Dermis microvascular lymphatic vessel endothelial cell (primary cell): Measurements from ENCODE around the gene RGS11. TPM values are rescaled to one million over a fixed set of nuclear protein-coding genes. Genes with fewer than 3 reads are reported as not detected.

Source experiments
- DNase-seq, 2 donors: peaks; one replicate each; pipeline versions ENCODE4 v3.0.0 to v3.0.0-alpha.2; 2010; ENCODE audit warnings: low read depth in 2 of 2
- total RNA-seq: library from RNA; depleted of rRNA; stranded (reverse); fragments of >200 nt; gene quantifications from 2 replicates; pipeline ENCODE4 v1.2.1, GENCODE V29; 2014

Gene RGS11
- total RNA-seq, 1 donor from 2014 or later = 0.26 TPM

- no peak for DNase-seq
Observed at GRCh38 chr16:296806-297510, 21.2 kb upstream of the RGS11 start.

DNA sequence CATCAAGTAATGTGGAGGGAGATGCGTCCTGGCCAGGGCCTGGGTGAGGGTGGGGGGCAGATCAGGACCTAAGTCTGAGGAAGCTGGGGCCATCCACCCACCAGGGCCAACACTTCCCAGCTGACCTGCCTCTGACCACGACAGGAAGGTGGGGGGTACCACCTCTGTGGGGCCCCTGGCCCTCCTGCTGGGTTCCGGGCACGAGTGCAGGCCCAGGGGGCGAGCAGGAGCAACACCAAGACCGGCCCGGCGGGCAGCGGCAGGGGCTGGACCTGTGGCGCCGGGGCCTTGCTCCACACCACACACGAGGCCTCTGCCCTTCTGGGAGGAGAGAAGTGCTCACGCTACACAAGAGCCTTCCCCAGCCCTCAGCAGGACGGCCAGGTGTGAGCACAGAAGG is 20.5 kb upstream of the RGS11 start:
- no peak for DNase-seq

- no peak for DNase-seq
Observed at GRCh38 chr16:293043-293775, 17.5 kb upstream of the RGS11 start.

- DNase-seq = no peak
Observed at GRCh38 chr16:291539-291938, 15.8 kb upstream of the RGS11 start.

GRCh38 chr16:290681-291405 is 15.1 kb upstream of the RGS11 start:
- no peak for DNase-seq

DNA sequence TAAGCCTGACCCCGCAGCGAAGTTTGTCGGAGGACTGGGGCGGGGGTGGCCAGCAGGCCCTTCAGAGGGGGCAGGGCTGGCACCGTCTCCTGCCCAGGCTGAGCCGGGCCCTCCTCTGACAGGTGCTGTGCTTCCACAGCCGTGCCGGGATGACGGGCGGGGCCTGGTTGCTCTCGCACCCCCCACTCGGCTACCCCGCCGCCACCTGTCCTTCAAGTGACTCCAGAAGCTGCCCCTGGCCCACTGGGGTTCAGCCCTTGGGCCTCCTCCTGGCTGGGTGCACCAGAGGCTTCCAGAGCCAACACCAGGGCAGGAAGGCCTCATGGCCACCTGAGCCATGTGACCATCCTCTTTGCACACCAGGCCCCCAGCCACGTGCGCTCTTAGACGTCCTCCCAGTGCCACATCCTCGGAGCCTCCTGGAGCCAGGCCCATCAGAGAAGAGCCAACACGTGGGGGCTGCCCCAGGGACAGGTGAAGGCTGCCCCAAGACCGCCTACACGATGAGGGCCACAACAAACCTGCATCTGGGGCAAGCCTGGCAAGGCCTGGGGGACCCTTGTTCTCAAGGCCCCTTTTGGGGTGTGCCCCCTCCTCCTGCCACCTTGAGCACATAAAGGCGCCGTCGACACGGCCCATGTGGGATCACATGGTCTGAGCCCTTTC is 14.4 kb upstream of the RGS11 start:
- no peak for DNase-seq

DNA sequence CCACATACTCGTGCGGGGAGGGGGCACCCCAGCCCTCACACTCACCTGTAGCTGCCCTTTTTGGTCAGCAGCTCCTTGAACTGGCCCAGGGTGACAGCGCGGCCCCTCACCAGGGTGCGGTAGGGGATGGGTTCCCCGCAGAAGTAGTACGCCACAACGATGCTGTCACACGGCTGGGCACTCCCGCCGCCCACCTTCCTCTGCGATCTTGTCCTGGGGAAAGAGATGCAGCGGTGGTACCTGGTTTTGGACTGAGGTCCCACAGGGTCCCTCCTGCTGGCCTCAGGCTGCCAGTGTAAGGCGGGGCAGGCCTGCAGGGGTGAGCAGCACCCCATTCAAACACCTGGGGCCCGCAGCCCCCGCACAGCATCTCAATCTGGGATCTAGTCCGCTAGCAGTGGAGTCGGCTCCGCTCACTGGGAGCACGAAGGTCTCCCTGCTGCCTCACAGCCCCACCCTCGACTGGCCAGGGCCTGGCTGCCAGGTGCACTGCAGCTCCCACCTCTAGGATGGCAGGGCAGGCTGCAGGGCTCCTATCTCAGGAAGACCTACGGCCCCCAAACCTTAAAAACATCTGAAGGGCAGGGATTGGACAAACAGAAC is 13.8 kb upstream of the RGS11 start:
- DNase-seq = no peak

DNA sequence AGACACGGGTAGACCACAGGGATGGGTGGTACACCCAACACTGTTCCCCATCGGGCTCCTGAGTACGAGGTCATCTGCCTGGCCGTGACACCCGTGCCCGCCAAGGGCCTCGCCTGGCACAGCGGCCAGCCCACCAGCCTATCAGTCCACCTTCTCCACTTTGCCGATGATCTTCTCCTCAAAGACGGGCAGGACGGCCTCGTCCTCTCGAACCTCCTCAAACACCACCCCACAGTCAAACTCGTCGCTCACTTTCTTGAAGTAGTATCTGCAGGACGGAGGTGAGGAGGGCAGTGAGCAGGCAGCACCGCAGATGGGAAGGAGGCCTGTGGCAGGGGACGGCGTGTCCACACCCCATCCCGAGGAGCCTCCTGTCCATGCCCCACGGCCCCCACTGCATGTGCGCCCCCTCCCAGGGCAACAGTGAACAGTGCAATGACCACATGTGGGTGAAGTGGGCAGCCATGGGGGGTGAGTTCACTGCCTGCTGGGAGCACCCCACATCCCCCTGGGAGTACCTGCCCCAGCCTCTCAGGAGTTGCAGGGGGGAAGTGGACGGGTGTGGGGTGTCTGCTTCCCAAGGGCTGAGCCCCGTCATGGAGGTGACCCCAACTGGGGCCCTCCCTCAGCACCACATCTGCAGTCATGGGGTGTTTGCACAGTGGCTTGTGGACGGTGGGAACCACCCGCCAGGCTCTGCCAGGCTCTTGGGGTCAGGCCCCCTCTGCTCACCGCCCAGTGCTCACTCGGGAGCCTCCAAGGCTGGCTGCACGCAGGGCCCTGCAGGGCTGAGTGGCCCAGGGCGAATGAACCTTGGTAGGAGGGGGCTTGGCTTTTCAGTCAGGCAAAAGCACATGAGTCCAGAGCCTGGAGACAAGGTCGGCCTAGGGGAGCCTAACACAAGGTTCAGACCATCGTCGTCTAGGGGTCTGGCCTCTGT is 12.5 kb upstream of the RGS11 start:
- no peak for DNase-seq

- no peak for DNase-seq
Observed at GRCh38 chr16:287298-287811, 11.6 kb upstream of the RGS11 start.

- no peak for DNase-seq
Observed at GRCh38 chr16:286491-287297, 10.9 kb upstream of the RGS11 start.

DNA sequence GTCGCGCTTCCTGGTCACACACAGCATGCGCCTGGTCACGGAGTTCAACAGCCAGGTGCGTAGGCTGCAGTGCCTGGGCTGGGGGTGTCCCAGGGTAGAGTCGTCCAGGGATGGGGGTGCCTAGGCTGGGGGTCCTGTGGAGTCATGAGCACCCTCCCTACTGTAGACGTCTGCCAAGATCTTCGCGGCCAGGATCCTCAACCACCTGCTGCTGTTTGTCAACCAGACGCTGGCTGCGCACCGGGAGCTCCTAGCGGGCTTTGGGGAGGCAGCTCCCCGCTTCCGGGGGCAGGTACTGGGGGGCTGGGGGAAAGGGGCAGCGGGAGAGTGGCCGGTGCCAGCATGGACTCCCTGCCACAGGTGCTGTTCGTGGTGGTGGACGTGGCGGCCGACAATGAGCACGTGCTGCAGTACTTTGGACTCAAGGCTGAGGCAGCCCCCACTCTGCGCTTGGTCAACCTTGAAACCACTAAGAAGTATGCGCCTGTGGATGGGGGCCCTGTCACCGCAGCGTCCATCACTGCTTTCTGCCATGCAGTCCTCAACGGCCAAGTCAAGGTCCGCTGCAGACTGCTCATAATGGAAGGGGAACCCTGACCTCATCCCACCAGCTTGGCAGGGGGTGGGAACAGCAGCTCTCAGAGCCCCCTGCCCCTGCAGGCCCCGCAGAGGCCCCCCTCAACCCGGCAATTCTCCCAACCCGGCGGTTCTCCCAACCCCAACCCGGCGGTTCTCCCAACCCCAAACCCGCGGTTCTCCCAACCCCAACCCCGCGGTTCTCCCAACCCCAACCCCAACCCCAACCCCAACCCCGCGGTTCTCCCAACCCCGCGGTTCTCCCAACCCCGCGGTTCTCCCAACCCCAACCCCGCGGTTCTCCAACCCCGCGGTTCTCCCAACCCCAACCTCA is 9.7 kb upstream of the RGS11 start:
- no peak for DNase-seq

GRCh38 chr16:284204-285120 is 8.7 kb upstream of the RGS11 start:
- no peak for DNase-seq

DNA sequence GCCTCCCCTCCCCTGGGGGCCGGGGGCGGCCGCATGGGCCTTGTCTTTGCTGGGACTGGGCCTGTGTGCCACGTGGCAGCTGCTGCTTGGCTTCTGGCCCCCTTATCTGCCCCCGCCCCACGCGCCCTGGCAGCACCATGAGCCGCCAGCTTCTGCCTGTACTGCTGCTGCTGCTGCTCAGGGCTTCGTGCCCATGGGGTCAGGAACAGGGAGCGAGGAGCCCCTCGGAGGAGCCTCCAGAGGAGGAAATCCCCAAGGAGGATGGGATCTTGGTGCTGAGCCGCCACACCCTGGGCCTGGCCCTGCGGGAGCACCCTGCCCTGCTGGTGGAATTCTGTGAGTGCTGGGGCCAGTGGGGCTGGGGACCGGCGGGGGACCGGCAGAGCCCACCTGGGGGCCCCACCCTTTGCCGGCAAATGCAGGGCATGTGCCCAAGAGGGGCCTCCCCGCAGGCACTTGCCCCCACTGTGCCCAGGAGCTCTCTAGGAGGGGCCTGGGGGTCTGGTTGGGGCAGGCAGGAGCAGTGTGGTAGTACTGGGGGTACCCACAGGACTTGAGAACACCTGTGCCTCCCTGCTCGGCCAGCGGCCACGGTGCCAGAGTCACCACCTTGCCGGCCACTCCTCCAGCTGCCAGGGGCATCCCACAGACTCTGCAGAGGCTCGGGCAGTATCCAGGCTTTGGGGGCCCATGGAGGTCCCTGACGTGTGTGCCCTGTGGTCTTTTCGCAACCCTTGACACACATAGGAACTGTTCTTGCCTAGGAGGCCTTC is 7.5 kb upstream of the RGS11 start, which contains the start of gene PDIA2:
Gene PDIA2, plus strand, starts transcription at position 132 of the 773 bp plus-strand sequence. Its CDS starts 6 bp downstream, at position 138.
- no peak for DNase-seq

DNA sequence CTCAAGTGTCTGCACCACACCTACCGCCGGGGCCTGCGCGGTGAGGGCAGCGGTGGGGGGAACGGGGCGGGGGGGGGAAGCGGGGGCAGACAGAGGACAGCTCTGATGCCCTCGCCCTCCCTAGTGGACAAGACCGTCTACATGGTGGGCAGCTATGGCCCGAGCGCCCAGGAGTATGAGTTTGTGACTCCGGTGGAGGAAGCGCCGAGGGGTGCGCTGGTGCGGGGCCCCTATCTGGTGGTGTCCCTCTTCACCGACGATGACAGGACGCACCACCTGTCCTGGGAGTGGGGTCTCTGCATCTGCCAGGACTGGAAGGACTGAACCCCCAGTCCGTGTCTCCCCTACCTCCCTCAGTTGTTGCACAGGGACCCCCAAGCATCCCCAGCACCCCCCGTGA is 6.7 kb upstream of the RGS11 start:
- DNase-seq = no peak

GRCh38 chr16:281660-282255 is 6.0 kb upstream of the RGS11 start:
- DNase-seq = no peak
